Lung (tissue), 12 donors: ENCODE measurements around the gene L3MBTL2. TPM values are rescaled to one million over a fixed set of nuclear protein-coding genes. Genes with fewer than 3 reads are reported as not detected.

ENCODE experiments used
- ATAC-seq: fragments of 200-7000 bp; cut with Tn5 transposase; one replicate; pipeline ENCODE4 v1.9.1; 2020; ENCODE audit warnings: moderate number of reproducible peaks; ENCODE audit not compliant: insufficient read depth, low FRiP score
- DNase-seq, 3 donors: peaks; one replicate each; pipeline ENCODE4 v3.0.0-alpha.2; 2013 to 2017
- H3K27ac ChIP-seq, 2 donors: one replicate each; pipeline ENCODE4 v1.5.1; 2013; ENCODE audit warnings: mild to moderate bottlenecking in 2 of 2, moderate library complexity in 2 of 2, control low read depth in 1 of 2, inconsistent platforms in 1 of 2, low read depth in 1 of 2, low read length in 1 of 2
- H3K27me3 ChIP-seq, 3 donors: one replicate each; pipeline ENCODE4 v1.5.1; 2013; ENCODE audit warnings: low read length in 2 of 3; ENCODE audit not compliant: control insufficient read depth in 3 of 3, insufficient read depth in 3 of 3
- H3K36me3 ChIP-seq, 4 donors: one replicate each; pipeline ENCODE4 v1.5.1; 2013; ENCODE audit warnings: low read length in 4 of 4, mild to moderate bottlenecking in 1 of 4, moderate library complexity in 1 of 4; ENCODE audit not compliant: control insufficient read depth in 4 of 4, insufficient read depth in 4 of 4
- H3K4me1 ChIP-seq, 5 donors: one replicate each; pipeline ENCODE4 v1.5.1; 2013; ENCODE audit warnings: low read length in 5 of 5, mild to moderate bottlenecking in 2 of 5, moderate library complexity in 1 of 5; ENCODE audit not compliant: control insufficient read depth in 5 of 5, insufficient read depth in 5 of 5
- H3K4me3 ChIP-seq: one replicate; pipeline ENCODE4 v1.5.1; 2013; ENCODE audit warnings: mild to moderate bottlenecking, control low read depth, moderate library complexity
- H3K9ac ChIP-seq, 2 donors: one replicate each; pipeline ENCODE4 v1.5.1; 2013; ENCODE audit warnings: low read length in 2 of 2, control low read depth in 1 of 2; ENCODE audit not compliant: insufficient read depth in 1 of 2
- H3K9me3 ChIP-seq, 4 donors: one replicate each; pipeline ENCODE4 v1.5.1; 2013; ENCODE audit warnings: low read length in 3 of 4, mild to moderate bottlenecking in 1 of 4, moderate library complexity in 1 of 4; ENCODE audit not compliant: control insufficient read depth in 4 of 4, insufficient read depth in 3 of 4
- WGBS, 2 donors: extraction: QIAGEN DNeasy Blood & Tissue Kit; methylation state at CpG; one replicate each; pipeline ENCODE4 v1.1.7; 2013; 5-methylcytosine and 5-hydroxymethylcytosine counted together
- polyA plus RNA-seq, 2 donors: library from polyadenylated mRNA; stranded (reverse); fragments of 200-250 nt; gene quantifications; one replicate each; pipeline ENCODE4 v1.2.1, GENCODE V29; 2013
- total RNA-seq, 2 donors: library from RNA; depleted of rRNA in 1 of 2; stranded (reverse); fragments of >200 nt in 1 of 2; gene quantifications; one replicate each; pipeline ENCODE4 v1.2.1, GENCODE V29; 2014 to 2021
- TF ChIP-seq, protein P1 (sequence below): IDR thresholded peaks from 2 replicates; pipeline ENCODE4 v1.5.1; 2012; ENCODE audit warnings: mild to moderate bottlenecking; ENCODE audit errors: control extremely low read depth, extremely low read depth
- donor health status: control.
- donor health status: control.
- donor health status: Bipolar disorder and iron deficiency.
- donor health status: healthy.
- donor health status: DM: yes; HTN: yes; CAD: no.

L3MBTL2 gene
- total and polyA plus RNA-seq, 4 donors = 11.2 to 28.6 (median 19.6) TPM

DNA sequence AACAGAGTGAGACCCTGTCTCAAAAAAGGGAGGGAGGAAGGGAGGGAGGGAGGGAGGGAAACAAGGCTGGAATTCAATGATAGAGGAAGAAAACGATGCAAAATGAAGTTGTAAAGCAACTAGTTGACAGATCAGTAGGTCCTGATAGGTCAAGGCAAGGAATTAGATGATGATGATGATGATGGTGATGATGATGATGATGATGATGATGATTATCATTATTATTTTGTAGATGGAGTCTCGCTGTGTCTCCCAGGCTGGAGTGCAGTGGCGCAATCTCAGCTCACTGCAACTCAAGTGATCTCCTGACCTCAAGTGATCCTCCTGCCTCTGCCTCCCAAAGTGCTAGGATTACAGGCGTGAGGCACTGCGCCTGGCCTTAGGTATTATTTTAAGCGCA, 11.3 kb upstream of the L3MBTL2 start:
- Histone ChIP-seq H3K27me3 (no peaks in the 10 kb centered on the region), H3K9me3 (no peaks in the 10 kb centered on the region), H3K4me1 (peaks cover 0 to 3% (median 0%) of the 10 kb centered on the region in 5 donors), H3K9ac (no peak overlapping the region), H3K27ac (no peak overlapping the region), H3K36me3 (no peaks in the 10 kb centered on the region), H3K4me3 (no peak overlapping the region)
- DNase-seq (no peak), ATAC-seq (no peak)
- 74 to 89% methylated on average over 6 of the region's 6 CpGs for WGBS, 2 donors
- TF ChIP-seq, protein P1, sequence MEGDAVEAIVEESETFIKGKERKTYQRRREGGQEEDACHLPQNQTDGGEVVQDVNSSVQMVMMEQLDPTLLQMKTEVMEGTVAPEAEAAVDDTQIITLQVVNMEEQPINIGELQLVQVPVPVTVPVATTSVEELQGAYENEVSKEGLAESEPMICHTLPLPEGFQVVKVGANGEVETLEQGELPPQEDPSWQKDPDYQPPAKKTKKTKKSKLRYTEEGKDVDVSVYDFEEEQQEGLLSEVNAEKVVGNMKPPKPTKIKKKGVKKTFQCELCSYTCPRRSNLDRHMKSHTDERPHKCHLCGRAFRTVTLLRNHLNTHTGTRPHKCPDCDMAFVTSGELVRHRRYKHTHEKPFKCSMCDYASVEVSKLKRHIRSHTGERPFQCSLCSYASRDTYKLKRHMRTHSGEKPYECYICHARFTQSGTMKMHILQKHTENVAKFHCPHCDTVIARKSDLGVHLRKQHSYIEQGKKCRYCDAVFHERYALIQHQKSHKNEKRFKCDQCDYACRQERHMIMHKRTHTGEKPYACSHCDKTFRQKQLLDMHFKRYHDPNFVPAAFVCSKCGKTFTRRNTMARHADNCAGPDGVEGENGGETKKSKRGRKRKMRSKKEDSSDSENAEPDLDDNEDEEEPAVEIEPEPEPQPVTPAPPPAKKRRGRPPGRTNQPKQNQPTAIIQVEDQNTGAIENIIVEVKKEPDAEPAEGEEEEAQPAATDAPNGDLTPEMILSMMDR = no peak

DNA sequence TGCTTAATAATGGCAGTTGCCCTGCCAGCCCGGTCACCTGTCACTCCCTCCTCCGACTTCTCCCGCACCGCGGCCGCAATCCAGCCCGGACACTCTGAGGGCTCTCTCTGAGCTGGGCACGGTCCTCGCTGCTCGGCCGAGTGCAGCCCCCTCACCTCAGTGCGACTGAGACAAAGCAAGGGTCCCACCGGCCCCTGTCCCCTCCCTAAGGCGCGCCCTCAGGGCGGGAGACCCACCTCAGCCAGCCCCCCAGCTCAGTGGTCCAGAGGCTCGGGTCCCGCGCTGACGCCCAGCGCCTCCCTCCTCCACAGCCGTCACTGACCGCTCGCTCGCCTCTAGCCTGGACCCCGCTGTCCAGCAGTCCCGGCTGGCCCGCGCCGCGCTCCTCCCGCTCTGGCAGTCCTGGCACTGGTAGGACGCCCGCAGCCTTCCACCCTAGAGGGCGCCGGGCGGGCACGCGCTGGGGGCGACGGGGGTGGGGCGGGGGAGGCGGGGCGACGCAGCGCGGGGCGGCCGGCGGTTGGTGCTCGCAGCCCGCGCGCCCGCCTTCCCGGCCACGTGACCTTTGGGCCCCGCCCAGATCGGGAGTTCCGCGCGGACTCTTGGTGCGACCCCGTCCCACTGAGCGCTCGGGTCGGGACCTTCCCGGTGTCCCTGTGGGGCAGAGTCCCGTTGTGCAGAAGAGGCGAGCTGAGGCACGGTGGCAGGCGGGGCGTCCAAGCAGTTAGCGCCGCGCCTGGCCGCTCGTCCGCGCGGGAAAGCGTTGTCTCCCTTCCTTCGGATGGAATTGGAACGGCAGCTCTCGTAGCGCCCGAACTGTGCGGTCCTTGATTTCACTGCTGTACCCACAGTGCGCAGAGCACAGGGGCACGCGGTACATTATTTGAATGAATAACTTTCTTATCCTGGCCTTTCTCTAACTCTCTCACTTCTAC, 7.8 kb upstream of the L3MBTL2 start:
- H3K9ac ChIP-seq = peak overlapping the region in 1 of 2 donors; percentile 49
- TF ChIP-seq, protein P1 = no peak
- H3K9me3 ChIP-seq = no peaks in the 10 kb centered on the region
- H3K36me3 ChIP-seq = no peaks in the 10 kb centered on the region
- H3K27me3 ChIP-seq = no peaks in the 10 kb centered on the region
- peak; percentile 74 to 81 (median 80) for DNase-seq
- peak overlapping the region; percentile 76 for H3K4me3 ChIP-seq
- peaks cover 0 to 3% (median 0%) of the 10 kb centered on the region in 5 donors for H3K4me1 ChIP-seq
- ATAC-seq = peak; percentile 88
- H3K27ac ChIP-seq = peak overlapping the region; percentile 60 to 65
- WGBS, 2 donors = 0% methylated on average over 68 to 91 of the region's 91 CpGs

DNA sequence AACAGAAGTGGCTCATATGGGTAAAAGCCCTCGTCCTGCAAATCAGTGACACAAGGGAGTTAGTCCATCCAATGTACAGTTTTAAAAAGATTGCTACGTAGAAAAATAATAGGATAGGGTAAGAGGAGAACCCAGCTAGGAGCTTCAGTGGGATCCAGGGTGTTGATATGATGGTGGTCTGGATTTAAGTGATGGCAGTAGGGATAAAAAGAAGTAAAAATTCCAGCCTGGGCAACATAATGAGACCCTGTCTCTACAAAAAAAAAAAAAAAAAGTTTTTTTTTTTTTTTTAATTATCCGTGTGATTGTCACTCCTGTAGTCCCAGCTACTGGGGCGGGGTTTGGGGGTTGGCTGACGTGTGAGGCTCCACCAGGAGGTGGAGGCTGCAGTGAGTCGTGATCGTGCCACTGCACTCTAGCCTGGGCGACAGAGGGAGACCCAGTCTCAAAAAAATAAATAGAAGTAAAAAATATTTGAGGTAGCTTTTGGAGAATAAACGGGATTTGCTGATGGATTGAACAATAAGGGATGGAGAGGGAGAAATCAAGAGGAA, 7.0 kb upstream of the L3MBTL2 start:
- TF ChIP-seq, protein P1 = no peak
- H3K27me3 ChIP-seq = no peaks in the 10 kb centered on the region
- no peak overlapping the region for H3K4me3 ChIP-seq
- no peak overlapping the region for H3K9ac ChIP-seq
- no peaks in the 10 kb centered on the region for H3K36me3 ChIP-seq
- ATAC-seq (peak; percentile 7), DNase-seq (no peak)
- peak overlapping the region; percentile 56 to 65 for H3K27ac ChIP-seq
- 2% methylated on average over 9 of the region's 9 CpGs for WGBS, 2 donors
- H3K4me1 ChIP-seq = peaks cover 0 to 3% (median 0%) of the 10 kb centered on the region in 5 donors
- no peaks in the 10 kb centered on the region for H3K9me3 ChIP-seq
